T1000 (cell line): ENCODE data around the gene CORO6.

ENCODE experiments used
- DNase-seq: peaks from one replicate; lab custom pipeline; 2025; ENCODE audit warnings: mixed read lengths; lab: John Stamatoyannopoulos, UW

Gene CORO6

DNA sequence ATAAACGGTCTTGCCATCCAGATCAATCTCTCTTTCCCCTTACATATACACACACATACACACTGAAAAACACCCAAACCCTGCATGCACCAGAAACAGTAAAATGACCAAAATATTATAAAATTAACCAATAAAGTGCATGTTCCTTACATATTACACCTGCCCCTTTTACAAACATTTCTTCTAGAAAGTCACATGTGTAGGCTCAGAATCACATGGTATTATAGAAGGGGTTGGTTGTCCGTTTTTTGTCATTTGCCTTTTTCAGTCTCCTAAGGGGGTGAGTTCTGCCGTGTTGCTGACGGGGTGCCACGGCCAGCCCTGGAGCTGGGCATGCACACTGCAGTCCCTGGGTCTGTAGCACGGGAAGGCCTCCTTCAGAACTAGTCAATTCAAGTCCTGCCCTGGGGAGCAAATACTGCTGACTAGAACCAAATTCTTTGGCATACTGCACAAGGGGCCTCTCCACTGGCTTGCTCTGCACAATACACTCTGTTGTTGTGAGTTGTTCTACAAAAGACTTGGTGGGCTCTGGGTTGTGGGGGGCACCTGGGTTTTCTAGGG is 8.0 kb upstream of the CORO6 start:
- no peak for DNase-seq

- no peak for DNase-seq
Observed at GRCh38 chr17:29629839-29630238, 7.1 kb upstream of the CORO6 start.

DNA sequence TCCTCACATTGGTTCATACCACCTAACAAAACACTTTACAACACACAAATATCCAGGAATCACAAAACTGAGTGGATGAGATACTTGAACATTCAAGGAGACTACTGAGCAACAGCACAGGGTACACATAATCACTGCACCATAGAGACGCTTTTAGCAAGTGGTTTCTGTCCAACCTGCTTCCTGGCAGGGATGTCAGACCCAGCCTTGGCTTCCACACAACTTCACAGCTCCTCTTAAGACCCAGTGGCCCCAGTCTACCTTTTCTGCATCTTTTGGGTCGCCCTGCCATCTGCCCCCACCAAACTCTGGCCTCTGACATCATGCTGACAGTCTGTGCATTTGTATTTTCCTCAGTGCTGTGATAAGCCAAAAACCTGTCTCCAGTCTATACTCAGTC is 5.9 kb upstream of the CORO6 start:
- DNase-seq: no peak

GRCh38 chr17:29627951-29628350 is 5.2 kb upstream of the CORO6 start:
- no peak for DNase-seq

DNA sequence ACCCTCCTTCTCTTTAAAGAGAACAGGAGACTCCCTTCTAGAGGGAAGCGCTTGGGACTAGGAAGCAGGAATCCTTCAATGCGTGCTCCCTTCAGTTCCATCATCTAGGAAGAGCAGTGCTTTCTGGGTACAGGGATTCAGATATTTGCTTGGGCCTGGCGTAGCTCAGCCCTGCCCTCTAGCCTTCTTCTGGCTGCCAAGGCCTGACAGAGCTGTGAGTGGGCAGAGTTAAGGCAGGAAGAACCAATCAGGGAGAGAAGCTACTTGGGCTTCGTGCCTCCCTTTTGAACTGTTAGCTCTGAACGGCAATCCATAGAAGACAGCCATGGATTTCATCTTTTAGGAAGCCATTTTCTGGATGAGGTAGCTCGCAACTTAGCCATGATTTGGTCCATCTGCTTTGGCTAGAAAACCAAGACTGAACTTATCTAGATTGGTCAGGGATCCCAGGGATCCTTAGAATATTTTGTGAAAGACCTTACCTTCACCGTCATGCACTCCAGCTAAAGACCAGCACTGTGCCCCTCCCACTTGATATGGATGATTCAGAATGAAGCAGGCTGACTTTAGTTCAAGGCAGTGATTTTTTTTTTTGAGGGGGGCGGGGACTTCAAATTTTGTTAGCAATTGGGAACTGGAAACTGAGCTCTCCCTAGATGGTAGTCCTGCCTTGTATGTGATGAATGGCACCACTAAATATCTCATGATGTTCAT is 2.5 kb upstream of the CORO6 start:
- DNase-seq: no peak

DNA sequence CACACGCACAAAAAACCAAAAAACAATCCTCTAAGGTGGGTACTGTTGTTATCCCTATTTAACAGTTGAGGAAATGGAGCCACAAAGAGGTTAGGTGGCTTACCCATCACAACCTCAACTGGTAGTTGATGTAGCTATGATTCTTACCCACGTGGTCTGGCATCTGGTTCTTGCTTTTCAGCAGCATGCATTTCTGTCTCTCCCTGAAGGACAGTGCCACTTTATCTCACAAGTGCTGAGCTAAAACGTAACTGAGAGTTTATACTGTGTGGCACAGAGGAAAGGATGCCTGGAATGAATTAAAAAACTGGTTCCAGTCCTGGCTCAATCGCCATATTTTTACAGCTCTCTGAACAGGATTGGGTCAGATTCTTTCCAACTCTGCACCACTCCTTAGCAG is 1.9 kb upstream of the CORO6 start:
- no peak for DNase-seq

- no peak for DNase-seq
Observed at GRCh38 chr17:29623283-29623647, 553 bp upstream of the CORO6 start.

DNA sequence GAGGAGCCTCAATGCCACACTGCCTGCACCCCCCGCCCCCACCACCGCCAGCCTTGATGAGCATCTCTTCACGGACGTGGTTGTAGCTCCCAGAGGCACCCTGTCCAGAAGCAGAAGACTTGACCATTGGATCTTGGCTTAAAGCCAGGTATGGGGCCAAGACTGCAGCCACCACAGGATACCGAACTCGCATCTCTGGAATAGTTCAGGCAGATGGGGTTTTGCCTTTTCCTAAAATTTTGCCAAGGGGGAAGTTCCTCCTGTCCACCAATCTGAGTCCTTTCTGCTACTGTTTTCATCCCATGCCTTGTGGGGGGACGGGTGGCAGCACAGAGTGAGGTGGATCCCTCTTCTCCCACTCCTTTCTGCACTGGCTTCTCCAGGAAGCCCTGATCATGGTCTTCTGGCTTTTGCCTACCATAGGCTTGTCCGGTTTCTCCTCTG is 939 bp downstream of the CORO6 start:
- no peak for DNase-seq

- DNase-seq: no peak
Observed at GRCh38 chr17:29620779-29621500, 1.8 kb downstream of the CORO6 start.

- peak; percentile 31 for DNase-seq
Observed at GRCh38 chr17:29620271-29620670, 2.4 kb downstream of the CORO6 start.

DNA sequence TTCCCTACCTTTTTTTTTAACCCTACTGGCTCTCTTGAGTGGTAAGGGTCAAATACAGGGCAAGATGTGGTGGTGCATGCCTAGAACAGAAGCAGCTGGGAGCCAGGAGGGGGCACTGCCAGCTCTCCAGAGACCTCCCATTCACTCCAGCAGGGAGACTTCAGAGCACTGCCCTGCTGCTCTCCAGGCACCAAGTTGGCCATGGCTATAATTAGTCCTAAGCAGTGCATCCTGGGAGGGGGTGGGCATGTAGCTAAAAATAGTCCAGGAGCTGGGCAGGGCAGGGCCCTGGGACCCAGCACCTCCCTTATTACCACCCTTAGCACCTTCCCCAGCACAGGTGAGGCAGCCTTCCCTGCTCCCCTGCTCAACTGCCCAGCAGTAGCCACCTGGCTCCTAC is 3.5 kb downstream of the CORO6 start:
- no peak for DNase-seq

DNA sequence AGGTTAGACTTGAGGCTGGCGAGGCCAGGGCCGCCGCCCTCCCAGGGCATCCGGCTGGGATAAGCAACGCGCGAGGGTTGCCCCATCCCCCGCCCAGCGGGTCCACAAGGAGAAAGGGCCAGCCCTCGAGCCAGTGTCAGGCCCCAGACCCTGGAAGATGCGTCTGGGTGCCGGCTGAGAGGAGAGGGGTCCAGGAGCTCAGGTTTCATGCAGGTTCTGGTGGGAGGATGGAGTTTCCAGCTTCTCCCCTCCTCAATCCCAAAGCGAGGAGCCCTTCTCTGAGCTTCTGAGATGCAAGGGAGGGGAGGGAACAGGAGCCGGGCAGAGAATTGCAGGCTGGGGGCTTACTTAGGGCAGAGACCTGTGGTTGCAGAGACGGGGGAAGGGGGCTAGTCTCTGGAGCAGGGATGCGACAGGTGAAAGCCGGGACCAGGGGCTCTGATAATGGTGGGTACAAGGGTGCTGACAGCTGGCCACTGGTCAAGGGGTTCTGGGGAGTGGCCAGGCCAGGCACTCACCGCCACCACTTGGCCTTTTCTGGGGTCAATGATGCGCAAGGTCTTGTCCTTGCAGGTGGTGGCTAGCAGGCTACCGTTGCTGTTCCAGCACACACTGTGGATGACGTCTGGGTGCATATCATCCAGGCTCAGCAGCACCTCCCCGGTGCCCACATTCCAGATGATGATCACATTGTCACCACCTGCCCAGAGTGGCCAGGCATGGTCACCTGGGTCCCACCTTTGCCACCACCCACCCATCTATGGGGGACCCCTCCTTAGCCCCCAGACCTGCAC is 4.2 kb downstream of the CORO6 start:
- DNase-seq: no peak

GRCh38 chr17:29617481-29618271 is 5.0 kb downstream of the CORO6 start:
- no peak for DNase-seq

DNA sequence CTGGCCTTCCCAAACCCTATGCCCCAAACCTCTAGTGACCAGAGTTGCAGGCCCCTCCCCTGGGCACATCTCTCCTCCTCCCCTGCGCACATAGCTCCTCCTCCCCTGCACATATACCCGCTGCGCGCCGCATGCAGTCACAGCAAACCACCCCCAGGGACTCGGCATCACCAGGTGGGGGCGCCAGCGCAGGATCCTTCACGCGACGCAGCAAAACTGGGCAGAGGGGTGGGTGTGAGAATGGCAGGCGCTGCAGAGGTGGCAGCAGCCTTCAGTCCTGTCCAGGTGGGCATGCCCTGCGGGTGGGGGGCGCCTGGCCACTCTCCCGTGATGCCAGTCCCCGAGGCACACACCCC is 5.6 kb downstream of the CORO6 start:
- no peak for DNase-seq

DNA sequence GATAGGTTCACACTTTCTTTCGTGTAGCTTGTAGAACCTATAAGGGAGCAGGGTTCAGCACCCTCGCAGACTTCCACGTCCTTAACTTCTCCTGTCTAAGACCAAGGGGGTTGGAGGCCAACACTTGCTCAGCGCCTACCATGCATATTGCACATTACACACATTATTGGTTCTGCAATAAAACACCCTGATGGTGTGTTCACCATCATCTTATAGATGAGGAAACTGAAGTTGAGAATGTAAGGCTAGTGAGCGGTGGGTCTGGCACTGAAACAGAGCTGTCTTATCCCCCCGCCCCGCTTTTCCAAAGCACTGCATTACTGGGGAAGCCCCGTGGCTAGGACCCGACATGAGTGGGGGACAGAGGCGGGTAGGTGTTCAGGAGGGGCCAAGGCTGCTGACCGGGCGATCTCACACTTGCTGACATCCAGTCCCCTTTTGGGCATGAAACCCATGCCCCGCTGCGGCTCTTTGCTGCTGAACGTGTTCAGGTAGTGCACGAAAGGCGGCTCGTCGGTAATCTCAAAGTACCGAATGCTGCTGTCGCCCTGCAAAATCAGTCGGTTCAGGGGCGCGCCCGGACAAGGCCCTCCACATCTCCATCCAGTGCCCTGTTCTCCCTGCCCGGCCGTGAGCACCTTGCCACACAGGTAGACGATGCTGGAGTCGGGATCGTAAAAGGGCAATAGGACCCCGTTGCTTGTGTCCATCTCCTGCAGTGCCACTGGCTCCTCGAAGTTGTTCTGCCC is 6.2 kb downstream of the CORO6 start:
- no peak for DNase-seq

GRCh38 chr17:29615492-29616299 is 7.0 kb downstream of the CORO6 start:
- peak; percentile 27 for DNase-seq

DNA sequence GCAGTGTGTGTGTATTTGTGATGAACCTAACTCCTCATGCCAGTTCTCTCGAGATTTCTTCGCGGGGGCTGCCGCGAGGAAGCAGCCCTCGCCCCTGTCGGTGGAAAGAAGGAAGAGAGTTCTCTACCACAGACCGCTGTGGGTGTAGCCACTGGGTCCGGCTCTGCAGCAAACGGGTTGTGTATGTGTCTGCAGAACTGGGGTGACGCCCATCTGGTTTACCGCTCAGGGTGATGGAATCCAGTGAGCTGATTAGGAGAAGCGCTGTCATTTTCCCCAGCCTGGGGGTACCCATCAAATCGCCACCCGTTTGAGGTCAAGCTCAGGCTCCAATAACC is 7.7 kb downstream of the CORO6 start:
- no peak for DNase-seq

- DNase-seq: no peak
Observed at GRCh38 chr17:29614349-29615047, 8.2 kb downstream of the CORO6 start.

GRCh38 chr17:29613856-29614255 is 8.9 kb downstream of the CORO6 start:
- DNase-seq: no peak

DNA sequence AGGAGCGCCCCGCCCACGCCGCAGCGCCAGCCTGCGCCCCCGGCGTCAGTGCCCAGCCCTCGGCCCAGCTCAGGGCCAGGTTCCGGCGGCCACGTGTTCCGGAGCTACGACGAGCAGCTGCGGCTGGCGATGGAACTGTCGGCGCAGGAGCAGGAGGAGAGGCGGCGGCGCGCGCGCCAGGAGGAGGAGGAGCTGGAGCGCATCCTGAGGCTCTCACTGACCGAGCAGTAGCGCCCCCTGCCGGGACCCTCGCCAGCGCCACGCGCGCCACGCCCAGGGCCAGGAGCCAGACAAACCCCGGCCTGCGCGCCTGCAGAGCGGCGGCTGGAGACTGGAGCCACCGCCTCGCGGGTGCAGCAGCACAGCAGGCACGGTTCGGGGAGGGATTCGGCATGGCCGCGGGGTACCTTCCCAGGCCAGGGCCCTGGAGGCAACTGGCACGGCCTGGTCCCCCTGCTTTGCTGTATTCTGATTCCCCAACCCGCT is 9.3 kb downstream of the CORO6 start:
- DNase-seq: no peak
